Measurements from ENCODE around the gene TPH2. TPM values are rescaled to one million over a fixed set of nuclear protein-coding genes. Genes with fewer than 3 reads are reported as not detected.

Gene TPH2
- total and polyA plus RNA-seq, 7 donors = 0.01 TPM; not detected in 6

DNA sequence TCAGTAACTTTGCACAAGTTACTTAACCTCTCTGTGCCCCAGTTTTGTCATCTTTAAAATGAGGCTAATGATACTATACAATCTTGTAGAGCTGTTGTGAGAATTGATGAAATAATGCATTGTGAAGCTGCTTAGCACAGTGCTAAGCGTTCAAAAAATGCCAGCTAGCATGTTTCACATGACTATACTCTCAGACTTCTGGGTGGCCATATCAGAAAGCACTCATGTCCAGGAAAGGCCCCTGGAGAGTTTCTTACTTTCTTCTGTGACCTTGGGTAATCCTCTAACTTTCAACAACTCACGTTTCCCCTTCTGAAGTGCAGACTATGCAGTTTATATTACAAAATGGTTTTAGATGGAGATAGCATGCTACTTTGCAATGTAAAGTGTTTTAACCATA, 68.1 kb downstream of the TPH2 start:
- no peak overlapping the region for H3K27ac ChIP-seq
- intact Hi-C loops (cut with DNase I) = no loop called here
- no peak overlapping the region for H3K4me3 ChIP-seq
- DNase-seq (no peak), ATAC-seq (no peak)
- no peaks in the 10 kb centered on the region for H3K4me1 ChIP-seq
- H3K36me3 ChIP-seq (ENCODE audit: insufficient read depth in 1 of 2, low read depth in 1 of 2) = no peaks in the 10 kb centered on the region
- H3K27me3 ChIP-seq (ENCODE audit: insufficient read depth in 3 of 3, low read length in 2 of 3) = no peaks in the 10 kb centered on the region
- WGBS, 3 donors = 27 to 36% (median 30%) methylated on average over 2 of the region's 2 CpGs
- TF ChIP-seq, protein P1, sequence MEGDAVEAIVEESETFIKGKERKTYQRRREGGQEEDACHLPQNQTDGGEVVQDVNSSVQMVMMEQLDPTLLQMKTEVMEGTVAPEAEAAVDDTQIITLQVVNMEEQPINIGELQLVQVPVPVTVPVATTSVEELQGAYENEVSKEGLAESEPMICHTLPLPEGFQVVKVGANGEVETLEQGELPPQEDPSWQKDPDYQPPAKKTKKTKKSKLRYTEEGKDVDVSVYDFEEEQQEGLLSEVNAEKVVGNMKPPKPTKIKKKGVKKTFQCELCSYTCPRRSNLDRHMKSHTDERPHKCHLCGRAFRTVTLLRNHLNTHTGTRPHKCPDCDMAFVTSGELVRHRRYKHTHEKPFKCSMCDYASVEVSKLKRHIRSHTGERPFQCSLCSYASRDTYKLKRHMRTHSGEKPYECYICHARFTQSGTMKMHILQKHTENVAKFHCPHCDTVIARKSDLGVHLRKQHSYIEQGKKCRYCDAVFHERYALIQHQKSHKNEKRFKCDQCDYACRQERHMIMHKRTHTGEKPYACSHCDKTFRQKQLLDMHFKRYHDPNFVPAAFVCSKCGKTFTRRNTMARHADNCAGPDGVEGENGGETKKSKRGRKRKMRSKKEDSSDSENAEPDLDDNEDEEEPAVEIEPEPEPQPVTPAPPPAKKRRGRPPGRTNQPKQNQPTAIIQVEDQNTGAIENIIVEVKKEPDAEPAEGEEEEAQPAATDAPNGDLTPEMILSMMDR (IDR thresholded peaks at IDR 0.05) = no peak
- H3K9me3 ChIP-seq = no peaks in the 10 kb centered on the region

DNA sequence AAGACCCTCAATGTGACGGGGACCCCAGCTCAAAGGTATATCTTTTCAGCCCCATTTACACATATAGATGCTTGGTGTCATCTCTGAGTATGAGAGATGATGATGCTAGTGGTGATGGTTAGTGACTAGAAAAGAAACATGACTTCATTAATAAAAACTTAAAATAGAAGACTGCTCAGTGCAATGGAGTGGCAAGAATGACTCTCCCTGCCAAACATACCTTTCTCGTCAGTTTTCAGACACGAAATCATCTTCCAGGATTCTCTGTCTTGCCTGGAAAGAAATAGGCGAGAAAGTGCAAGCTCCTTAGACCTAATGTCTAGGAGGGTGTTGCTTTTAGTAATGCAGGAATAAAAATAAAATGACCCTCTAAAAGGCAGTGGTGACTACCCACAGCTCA, 71.7 kb downstream of the TPH2 start:
- intact Hi-C loops (cut with DNase I) = no loop called here
- Histone ChIP-seq H3K27me3 (ENCODE audit: insufficient read depth in 3 of 3, low read length in 2 of 3) (no peaks in the 10 kb centered on the region), H3K27ac (no peak overlapping the region), H3K4me1 (no peaks in the 10 kb centered on the region), H3K36me3 (ENCODE audit: insufficient read depth in 1 of 2, low read depth in 1 of 2) (no peaks in the 10 kb centered on the region), H3K4me3 (no peak overlapping the region), H3K9me3 (no peaks in the 10 kb centered on the region)
- TF ChIP-seq, protein P1 (IDR thresholded peaks at IDR 0.05) = no peak
- no peak for DNase-seq
- ATAC-seq = peak in 1 of 4 donors; percentile 43
- WGBS, 3 donors = 51 to 62% (median 52%) methylated on average over 4 of the region's 4 CpGs

DNA sequence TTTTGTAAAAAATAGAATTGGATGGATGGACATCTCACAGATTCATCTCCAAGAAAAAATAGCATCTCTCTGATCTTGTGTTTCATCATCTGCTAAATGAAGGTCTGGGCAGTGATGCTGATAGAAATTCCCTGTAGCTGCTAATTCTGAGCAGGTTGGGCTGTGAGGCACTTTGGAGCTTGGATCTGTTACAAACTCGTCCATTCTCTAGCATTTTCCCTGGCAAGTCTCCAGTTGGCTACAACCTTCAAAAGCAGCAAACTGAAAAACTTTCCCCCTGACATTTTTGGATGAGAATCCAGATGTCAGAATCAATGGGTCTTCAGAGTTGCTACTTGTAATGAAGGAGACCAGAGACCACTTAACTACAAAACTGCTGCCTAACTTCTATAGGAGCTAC, 72.7 kb downstream of the TPH2 start:
- intact Hi-C loops (cut with DNase I) = no loop called here
- H3K27ac ChIP-seq = no peak overlapping the region
- no peaks in the 10 kb centered on the region for H3K27me3 ChIP-seq (ENCODE audit: insufficient read depth in 3 of 3, low read length in 2 of 3)
- no peaks in the 10 kb centered on the region for H3K9me3 ChIP-seq
- H3K4me1 ChIP-seq = no peaks in the 10 kb centered on the region
- H3K4me3 ChIP-seq = no peak overlapping the region
- 0 to 8% (median 3%) methylated on average over 1 of the region's 1 CpG for WGBS, 3 donors
- ATAC-seq = no peak
- TF ChIP-seq, protein P1 (IDR thresholded peaks at IDR 0.05) = no peak
- no peaks in the 10 kb centered on the region for H3K36me3 ChIP-seq (ENCODE audit: insufficient read depth in 1 of 2, low read depth in 1 of 2)
- DNase-seq = no peak

DNA sequence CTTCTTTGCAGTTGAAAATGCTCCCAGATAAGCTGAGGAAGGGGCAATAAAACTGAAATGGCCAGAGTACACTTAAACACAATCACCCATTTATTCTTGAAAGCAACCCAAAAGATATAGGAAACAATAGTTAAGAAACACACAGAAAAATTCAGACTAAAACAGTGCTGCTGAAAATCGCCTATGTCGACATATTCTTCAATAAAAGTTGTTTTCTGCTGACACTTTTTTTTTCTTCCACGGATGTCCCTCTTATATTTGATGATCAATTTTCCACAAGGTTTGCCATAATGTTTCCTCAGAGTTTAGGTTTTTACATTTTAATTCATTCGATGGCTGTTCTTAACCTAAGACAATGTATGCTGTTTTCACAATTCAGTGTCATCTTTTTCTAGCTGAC, 74.2 kb downstream of the TPH2 start:
- intact Hi-C loops (cut with DNase I) = no loop called here
- WGBS, 3 donors = 67 to 87% (median 82%) methylated on average over 4 of the region's 4 CpGs
- TF ChIP-seq, protein P1 (IDR thresholded peaks at IDR 0.05) = no peak
- Histone ChIP-seq H3K4me3 (no peak overlapping the region), H3K36me3 (ENCODE audit: insufficient read depth in 1 of 2, low read depth in 1 of 2) (no peaks in the 10 kb centered on the region), H3K4me1 (no peaks in the 10 kb centered on the region), H3K27ac (no peak overlapping the region), H3K9me3 (no peaks in the 10 kb centered on the region), H3K27me3 (ENCODE audit: insufficient read depth in 3 of 3, low read length in 2 of 3) (no peaks in the 10 kb centered on the region)
- ATAC-seq = no peak
- DNase-seq = no peak

DNA sequence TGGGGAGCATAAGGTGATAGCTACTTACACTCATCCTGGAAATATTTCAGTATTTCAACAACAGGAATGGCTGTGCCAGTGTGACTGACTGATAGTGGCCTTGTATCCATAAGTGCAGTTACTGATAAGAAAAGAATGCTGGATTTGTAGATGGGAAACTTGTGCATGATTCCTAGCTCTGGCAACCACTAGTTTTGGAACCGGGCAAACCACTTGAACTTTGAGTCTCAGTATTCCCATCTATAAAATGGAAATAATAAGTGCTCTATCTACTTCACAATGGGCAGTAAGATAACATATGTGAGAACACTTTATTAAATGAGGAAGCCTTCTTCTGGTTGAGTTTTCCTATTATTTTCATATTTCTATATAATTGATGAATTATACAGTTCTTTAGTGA, 77.2 kb downstream of the TPH2 start:
- ATAC-seq (no peak), DNase-seq (no peak)
- H3K9me3 ChIP-seq = no peaks in the 10 kb centered on the region
- H3K4me3 ChIP-seq = no peak overlapping the region
- no peaks in the 10 kb centered on the region for H3K4me1 ChIP-seq
- H3K36me3 ChIP-seq (ENCODE audit: insufficient read depth in 1 of 2, low read depth in 1 of 2) = no peaks in the 10 kb centered on the region
- TF ChIP-seq, protein P1 (IDR thresholded peaks at IDR 0.05) = no peak
- intact Hi-C loops (cut with DNase I) = no loop called here
- no peaks in the 10 kb centered on the region for H3K27me3 ChIP-seq (ENCODE audit: insufficient read depth in 3 of 3, low read length in 2 of 3)
- H3K27ac ChIP-seq = no peak overlapping the region
- 89 to 93% (median 92%) methylated on average over 1 of the region's 1 CpG for WGBS, 3 donors

Measured in psoas muscle (tissue), 8 donors.